ENCODE measurements around the gene MARCHF11.

The MARCHF11 gene, protein sequence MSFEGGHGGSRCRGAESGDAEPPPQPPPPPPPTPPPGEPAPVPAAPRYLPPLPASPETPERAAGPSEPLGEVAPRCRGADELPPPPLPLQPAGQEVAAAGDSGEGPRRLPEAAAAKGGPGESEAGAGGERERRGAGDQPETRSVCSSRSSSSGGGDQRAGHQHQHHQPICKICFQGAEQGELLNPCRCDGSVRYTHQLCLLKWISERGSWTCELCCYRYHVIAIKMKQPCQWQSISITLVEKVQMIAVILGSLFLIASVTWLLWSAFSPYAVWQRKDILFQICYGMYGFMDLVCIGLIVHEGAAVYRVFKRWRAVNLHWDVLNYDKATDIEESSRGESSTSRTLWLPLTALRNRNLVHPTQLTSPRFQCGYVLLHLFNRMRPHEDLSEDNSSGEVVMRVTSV

DNA sequence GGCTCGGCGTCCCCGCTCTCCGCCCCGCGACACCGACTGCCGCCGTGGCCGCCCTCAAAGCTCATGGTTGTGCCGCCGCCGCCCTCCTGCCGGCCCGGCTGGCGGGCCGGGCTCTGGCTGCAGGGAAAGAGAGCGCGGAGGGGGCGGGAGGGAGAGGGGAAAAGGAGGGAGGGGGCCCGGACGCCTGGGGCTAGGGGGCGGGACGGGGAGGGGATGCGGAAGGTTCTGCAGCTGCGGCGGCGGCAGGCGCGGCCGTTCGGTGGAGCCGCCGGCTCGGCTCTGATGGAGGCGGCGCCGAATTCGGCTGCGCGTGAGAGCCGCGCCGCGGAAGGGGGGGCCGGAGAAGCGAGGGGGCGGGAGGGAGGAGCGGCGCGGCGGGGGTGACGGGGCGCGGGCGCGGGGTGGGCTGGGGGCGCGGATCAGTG is at the start of gene MARCHF11:
MARCHF11 (minus strand) TSS at position 281 of the 425 bp plus-strand sequence; CDS start at position 65, 216 bp downstream.
- no peak for DNase-seq

DNA sequence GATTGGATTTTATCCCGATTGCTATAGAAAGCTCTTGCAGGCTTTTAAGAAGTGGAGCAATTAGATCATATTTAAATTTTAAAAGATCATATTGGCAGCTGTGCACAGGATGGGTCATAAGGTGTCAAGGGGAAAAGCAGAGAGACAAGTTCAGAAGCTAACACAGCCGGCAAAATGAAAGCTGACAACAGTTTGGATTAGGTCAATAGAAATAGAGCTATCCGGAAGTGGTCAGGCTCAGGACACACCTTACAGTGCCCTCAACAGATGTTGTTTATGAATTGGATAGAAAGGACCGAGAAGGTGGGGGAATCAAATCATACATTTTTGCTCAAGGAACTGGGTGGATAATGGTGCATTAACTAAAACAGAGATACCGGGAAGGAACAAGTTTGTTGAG is 46.3 kb upstream of the MARCHF11 start:
- no peak for DNase-seq
- in situ Hi-C loops (cut with MboI; ENCODE audit: low pct_unique_long_range_greater_than_20kb, low sequenced_read_pairs), result no loop called here

More for the DNA sequence above, at the start of gene MARCHF11:
- in situ Hi-C loops (cut with MboI; ENCODE audit: low pct_unique_long_range_greater_than_20kb, low sequenced_read_pairs), result no loop called here

DNA sequence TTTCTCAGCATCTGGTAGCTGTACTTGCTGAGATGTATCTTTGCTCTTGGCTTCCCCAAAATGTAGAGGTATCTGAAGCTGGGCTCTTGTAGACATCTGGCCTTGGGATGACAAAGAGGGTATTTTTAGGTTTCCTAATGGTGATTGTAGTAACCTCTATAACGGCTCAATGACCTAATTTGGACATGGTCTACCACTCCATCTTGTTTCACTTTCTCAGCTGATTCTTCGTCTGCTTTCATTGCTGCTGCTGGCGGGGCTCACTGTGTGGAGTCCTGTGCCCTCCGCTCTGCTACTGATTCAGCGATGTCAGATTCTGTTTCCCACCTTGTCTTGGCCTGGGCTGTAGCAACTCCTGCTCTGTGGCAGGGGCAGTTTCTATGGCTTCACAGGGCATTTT is 12.7 kb upstream of the MARCHF11 start:
- DNase-seq, result no peak
- in situ Hi-C loops (cut with MboI; ENCODE audit: low pct_unique_long_range_greater_than_20kb, low sequenced_read_pairs), result no loop called here

DNA sequence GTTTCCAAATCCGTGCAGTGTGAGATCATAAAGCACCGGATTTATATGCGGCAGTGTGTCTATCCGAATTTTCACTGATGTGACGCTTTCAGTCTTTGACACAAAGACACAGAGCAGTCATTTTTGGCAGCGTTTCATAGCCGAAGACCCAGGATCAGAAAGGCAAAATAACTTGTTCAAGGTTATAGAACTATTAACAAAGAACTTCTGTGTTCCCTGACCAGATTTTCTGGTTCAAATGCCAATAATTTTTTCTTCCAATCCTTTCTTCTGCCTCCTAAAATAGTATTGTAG is 1.1 kb upstream of the MARCHF11 start:
- no peak for DNase-seq
- in situ Hi-C loops (cut with MboI; ENCODE audit: low pct_unique_long_range_greater_than_20kb, low sequenced_read_pairs), result no loop called here

DNA sequence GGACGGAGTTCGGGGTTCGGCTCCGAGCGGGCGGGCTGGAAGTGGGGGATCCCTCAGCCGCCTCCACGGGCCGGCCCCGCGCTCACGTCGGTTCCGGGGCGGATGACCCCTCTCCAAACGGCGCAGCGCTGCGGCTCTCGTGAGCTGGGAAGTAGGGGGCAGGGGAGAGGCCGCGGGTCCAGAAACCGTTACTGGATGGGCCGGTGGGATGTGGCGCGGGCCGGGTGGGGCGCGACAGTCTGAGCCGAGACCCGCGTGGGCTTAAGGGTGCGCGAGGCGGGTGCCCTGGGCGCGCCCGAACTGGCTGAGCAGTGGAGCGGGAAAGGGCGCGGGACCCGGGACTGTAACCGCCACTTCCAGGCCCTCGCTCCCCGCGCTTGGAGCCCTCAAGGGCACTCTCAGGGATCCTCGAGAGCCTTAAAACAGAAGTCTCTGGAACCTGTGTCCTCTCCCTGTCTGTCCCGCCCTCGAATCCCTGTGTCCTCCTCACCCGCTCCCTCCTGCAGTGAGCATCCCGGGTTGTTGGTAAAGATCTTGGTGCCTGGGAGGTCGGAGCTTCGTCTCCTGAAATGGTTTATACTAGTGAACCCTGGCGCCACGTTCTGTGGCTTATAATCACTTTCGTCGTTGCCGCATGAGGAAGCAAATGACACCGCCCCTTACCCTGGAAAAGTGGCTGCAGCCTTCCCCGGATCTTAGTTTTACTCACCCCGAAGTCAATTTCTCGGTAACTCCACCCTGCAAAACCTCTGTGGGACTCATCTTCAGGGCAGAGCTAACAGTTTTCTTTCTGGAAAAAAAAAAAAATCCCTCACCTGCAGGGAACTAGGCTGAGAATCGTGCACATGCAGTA is 571 bp upstream of the MARCHF11 start:
- DNase-seq, result no peak
- in situ Hi-C loops (cut with MboI; ENCODE audit: low pct_unique_long_range_greater_than_20kb, low sequenced_read_pairs), result no loop called here

DNA sequence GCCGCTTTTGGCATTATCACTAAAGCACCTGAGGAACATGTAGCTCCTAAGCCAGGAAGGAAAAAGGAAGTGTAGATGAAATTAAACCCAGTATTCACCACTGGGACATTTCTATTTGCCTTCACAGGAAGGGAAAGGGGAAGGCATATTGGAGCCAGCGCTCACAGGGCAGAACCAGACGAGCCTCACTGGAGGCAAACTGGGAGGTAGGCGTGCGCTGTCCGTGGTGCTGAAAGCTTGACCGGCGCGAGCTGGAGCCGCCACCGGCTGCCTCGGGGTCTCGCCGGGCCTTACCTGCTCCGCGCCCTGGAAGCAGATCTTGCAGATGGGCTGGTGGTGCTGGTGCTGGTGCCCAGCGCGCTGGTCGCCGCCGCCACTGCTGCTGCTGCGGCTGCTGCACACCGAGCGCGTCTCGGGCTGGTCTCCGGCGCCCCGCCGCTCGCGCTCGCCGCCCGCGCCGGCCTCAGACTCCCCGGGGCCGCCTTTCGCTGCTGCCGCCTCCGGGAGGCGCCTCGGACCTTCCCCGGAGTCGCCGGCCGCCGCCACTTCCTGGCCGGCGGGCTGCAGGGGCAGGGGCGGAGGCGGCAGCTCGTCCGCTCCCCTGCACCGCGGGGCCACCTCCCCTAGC is 732 bp downstream of the MARCHF11 start:
- DNase-seq, result no peak

DNA sequence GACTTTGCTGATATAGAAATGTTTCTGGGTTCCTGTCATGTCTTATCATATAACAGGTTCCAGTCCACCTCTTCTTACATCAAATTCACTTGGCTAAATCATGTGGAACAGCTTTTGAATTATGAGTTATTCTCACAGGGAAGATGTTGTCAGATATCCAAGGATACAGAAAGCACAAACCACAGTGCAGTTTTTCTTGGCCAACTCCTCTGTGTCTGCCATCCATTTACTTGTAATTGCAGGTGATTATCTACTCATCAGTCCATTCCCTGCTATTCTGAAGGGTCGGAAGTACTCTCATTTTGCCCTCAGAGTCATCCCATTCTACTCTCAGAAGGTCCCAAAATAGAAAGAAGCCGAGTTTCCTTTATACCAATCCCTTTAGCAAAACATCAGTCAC is 10.0 kb downstream of the MARCHF11 start:
- no peak for DNase-seq
- in situ Hi-C loops (cut with MboI; ENCODE audit: low pct_unique_long_range_greater_than_20kb, low sequenced_read_pairs), result no loop called here

More for the DNA sequence above, 732 bp downstream of the MARCHF11 start:
- in situ Hi-C loops (cut with MboI; ENCODE audit: low pct_unique_long_range_greater_than_20kb, low sequenced_read_pairs), result no loop called here

DNA sequence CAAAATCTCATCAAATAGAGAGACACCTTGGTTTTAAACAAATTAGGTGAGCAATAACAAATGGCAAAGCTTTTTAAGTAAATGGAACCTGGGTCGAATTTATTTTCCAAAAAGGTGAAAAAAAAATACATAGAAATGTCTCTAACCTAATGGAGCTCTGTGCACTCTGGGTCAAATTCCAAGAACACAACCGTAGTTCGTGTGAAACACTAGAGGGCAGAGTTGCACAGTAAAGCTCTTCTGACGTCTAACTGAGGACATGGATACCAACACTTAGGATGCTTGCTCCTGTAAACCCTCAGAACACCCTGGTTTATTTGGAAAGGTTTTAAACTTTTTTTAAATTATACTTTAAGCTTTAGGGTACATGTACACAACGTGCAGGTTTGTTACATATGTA is 18.9 kb downstream of the MARCHF11 start:
- DNase-seq, result peak; percentile 56
- in situ Hi-C loops (cut with MboI; ENCODE audit: low pct_unique_long_range_greater_than_20kb, low sequenced_read_pairs), result no loop called here

DNA sequence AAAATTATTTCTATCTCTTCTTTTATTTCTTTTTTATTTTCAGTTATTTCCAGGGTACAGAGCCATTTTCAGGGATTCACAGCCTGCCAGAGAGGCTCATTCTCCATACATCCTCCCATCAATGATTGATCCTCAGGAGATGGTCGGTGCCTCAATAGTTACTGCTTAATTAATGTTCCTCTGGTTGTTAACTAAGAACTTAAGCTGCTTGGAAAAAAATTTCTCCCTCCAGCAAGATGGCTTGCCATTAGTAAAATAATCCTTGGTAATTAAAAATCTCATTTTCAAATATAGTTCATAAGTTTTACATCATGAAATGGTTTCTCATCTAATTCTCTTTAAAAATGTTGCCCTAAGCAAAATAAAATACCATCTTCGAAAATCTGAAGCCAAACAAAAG is 20.0 kb downstream of the MARCHF11 start:
- no peak for DNase-seq
- in situ Hi-C loops (cut with MboI; ENCODE audit: low pct_unique_long_range_greater_than_20kb, low sequenced_read_pairs), result no loop called here

DNA sequence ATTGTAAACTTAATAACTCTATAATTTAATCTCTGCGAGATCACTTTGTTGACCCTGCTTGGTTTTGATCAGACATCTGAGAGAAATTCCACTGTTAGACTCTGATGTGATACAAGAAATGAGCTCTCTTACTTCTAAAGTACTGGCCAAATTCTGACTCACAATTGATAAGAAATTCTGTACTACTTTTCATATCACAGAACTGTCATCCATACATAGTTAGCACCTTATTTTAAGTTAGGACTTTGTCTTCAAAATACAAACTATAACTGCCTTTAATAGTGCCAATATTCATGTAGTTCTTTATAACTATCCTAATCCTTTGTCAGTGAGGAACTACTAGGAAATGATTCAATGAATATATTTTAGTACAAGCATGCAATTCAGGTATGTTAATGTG is 23.4 kb downstream of the MARCHF11 start:
- DNase-seq, result no peak
- in situ Hi-C loops (cut with MboI; ENCODE audit: low pct_unique_long_range_greater_than_20kb, low sequenced_read_pairs), result no loop called here

DNA sequence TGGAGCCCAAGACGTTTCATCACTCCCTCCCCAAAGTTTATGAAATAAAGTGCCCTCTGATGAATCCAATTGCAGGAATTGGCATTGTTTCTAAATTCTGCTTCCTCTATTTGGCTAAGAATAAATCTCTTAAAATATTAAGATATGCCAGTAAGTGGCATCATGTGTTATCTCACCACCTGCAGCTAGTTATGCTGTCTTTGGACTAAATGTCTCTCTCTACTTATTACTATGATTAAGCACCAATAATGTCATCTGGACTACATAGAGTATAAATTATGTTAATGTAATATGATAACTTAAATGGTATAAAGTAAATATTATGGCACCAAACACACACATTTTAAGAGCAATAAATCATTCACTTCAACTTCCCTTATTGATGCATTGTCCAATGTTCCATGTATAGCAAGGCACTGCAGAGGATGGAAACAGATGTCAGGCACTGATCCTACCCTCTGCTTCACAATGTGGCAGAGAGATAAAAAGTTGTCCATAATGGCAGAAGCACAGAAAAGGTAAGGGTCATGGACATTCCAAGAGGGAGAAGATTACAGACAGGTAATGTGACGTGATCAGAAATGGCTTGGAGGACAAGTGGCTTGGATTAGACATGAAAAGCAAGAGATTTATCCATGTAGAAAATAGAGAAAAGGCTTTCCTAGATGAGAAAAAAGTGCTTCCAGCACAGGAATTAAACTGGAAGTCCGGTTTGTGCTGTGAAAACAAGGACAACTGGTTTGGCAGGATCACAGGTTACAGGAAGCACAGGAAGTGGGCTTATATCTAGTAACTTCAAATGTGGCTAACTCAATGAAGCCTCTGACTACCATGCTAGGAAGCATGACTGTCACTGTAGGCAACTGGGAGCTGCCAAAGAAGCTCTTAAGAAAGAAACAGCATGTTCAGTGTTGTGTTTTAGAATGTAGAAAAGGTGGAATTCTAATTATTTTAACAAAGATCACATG is 26.7 kb downstream of the MARCHF11 start:
- in situ Hi-C loops (cut with MboI; ENCODE audit: low pct_unique_long_range_greater_than_20kb, low sequenced_read_pairs), result no loop called here
- DNase-seq, result no peak

DNA sequence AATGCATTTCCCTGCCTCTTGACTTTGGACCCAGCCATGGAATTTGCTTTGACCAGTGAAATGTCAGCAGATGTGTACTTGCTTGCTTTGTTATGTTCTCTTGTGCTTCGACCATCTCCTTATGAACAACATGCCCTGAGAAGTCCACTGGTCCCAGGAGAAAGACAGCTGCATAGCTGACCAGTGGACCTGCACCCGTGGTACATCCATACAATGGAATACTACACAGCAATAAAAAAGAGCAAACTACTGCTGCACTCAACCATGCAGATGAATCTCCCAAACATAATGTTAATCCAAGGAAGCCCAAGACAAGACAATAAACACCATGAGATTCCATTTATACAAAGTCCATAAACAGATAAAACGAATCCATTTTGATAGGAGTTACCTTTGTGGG is 30.0 kb downstream of the MARCHF11 start:
- DNase-seq, result no peak

DNA sequence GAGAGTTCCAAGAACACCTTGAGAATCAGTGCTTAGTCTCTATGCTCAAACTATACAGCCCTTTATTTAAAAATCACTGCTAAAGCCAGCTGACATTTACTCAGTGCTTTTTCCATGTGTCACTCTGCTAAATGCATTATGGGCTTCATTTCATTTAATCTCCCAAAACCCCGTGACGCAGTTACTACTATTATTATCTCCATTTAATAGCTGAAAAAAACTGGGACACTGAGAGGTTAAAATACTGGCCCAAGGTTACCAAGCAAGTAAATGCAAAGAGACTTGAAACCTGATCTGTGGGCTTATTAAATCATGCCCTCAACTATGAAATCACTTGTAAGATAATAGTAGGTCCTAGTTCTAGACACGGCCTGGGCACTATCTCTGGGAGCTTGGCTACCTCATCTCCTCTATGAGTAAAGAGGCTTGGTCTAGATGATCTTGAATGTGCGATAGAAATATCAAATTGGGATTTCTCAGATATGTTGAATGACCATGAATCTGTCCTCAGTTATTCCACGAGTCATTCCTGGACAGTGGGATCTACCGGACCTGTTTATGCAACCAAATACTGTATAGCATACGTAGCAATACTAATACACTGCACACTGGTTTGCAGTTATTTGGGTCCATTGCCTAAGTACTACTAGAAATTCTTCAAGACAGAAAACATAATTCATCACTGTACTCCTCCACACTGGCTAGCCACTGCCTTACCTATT is 32.3 kb downstream of the MARCHF11 start:
- in situ Hi-C loops (cut with MboI; ENCODE audit: low pct_unique_long_range_greater_than_20kb, low sequenced_read_pairs), result no loop called here
- DNase-seq, result no peak

More for the DNA sequence above, 30.0 kb downstream of the MARCHF11 start:
- in situ Hi-C loops (cut with MboI; ENCODE audit: low pct_unique_long_range_greater_than_20kb, low sequenced_read_pairs), result no loop called here

DNA sequence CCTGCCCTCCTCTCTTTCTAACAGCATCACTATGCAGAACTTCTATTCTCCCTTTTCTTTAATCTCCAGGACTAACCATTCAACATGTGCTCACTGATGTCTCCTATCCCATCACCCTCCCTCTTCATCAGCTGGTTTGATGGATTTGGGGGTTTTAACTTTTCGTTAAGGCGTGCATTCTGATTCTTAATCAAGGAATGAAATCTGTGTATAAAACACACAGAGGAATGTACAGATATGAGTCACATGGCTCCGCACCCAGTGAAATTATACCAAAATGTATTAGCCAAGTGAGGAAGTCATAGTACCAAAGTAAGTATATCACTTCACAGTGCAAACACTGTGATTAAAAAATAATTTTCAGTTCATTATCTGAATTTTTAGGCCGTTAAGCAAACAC is 35.2 kb downstream of the MARCHF11 start:
- DNase-seq, result no peak
- in situ Hi-C loops (cut with MboI; ENCODE audit: low pct_unique_long_range_greater_than_20kb, low sequenced_read_pairs), result no loop called here

DNA sequence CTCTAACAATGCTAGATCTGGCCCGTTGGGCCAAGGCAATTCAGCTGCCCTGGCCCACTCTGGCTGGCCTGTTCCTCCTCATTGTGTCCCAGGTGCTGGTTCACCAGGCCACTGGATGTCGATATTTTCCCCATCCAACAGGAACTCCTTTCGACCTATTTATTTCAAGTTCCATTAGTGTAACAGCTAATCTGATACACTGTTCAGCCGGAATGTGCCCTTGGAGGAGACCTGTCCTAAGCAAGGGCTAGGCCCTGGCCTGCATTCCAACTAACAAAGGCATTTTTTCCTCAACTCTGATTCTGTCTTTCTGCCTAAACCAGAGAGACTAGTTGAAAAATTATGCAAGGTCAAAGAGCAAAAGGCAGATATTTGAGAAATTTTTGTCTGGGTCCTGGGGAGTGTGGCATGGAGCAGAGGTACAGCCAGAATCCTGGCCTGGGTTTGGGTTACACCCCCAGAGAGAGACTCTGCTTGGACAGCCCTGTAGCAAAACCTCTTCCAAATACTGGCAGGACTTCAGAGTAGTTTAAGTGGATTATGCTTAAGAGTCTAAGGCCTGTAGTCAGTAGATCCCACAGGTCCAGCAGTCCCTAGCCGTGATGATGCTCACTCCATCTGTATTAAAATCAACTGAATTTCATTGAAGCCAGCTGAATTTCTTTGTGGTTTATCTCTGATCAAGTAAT is 36.1 kb downstream of the MARCHF11 start:
- no peak for DNase-seq
- in situ Hi-C loops (cut with MboI; ENCODE audit: low pct_unique_long_range_greater_than_20kb, low sequenced_read_pairs), result no loop called here

DNA sequence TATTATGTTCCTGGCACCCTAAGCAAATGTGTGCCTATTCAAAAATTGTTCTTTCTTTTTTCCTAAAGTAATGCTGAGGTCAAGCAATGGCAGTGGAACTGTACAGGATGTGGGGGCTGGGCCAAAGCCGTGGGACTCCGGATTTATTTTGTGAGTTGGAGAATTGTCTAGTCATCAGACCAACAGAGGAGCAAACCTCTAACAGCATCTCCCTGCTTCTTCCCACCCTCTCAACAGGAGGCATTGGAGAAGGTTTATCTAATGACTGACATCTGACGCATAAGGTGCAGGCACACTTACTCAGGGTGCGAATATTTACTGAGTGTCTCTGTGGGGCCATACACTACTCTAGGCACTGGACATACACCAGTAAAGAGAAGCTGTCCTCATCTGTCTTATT is 38.6 kb downstream of the MARCHF11 start:
- DNase-seq, result no peak
- in situ Hi-C loops (cut with MboI; ENCODE audit: low pct_unique_long_range_greater_than_20kb, low sequenced_read_pairs), result no loop called here

DNA sequence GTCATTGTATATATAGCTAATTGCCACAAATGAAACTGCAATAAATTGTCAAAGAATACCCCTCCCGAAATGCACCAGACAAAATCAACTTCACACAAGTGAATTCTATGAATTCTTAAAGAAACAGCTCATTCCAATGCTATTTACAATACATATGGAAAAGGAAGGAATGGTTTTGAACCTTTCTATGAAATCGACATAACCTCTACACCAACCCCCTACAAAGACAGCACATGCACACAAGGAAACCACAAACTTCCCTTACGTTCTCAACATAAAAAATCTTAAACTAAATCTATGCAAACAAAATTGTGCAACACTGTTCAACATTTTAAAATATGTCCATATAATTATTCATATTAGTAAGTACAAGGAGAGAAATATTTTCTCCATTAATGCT is 39.2 kb downstream of the MARCHF11 start:
- no peak for DNase-seq
- in situ Hi-C loops (cut with MboI; ENCODE audit: low pct_unique_long_range_greater_than_20kb, low sequenced_read_pairs), result no loop called here

DNA sequence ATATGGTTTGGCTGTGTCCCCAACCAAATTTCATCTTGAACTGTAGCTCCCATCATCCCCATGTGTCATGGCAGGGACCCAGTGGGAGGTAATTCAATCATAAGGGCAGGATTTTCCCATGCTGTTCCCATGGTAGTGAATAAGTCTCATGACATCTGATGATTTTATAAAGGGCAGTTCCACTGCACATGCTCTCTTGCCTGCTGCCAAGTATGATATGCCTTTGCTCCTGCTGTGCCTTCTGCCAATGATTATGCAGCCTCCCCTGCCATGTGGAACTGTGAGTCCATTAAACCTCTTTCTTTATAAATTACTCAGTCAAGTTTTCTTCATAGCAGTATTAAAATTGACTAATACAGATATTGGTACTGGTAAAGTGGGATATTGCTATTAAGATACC is 42.4 kb downstream of the MARCHF11 start:
- in situ Hi-C loops (cut with MboI; ENCODE audit: low pct_unique_long_range_greater_than_20kb, low sequenced_read_pairs), result no loop called here
- no peak for DNase-seq

All from KBM-7 (cell line).